OCI-LY3 (cell line): Measurements from ENCODE around the gene RAD51B.
"Not testable (repeated sequence)": the region's sequence is repeated elsewhere in the genome, so short reads cannot be mapped to it uniquely, and the experiment has no call there.

ENCODE experiments used
- H2AFZ ChIP-seq: fragments of 200-600, 300-600 bp; shearing (Covaris generic); 2 replicates; pipeline ENCODE4 v1.6.0; 2014; ENCODE audit warnings: antibody characterized with exemption, low read depth, low read length
- H3K27ac ChIP-seq: fragments of 200-600, 300-600 bp; sonication (generic); 2 replicates; pipeline ENCODE4 v1.5.1; 2014; ENCODE audit warnings: mild to moderate bottlenecking, low read length, moderate library complexity, mixed read lengths
- H3K27me3 ChIP-seq: fragments of 200-600, 300-600 bp; sonication (generic); 2 replicates; pipeline ENCODE4 v1.6.1; 2014; ENCODE audit warnings: low read depth, low read length, mixed read lengths
- H3K36me3 ChIP-seq: fragments of 200-600, 300-600 bp; sonication (generic); replicated peaks from 2 replicates; pipeline ENCODE3; 2014; ENCODE audit warnings: low read depth, low read length, mixed read lengths
- H3K4me1 ChIP-seq: fragments of 300-600, 200-600 bp; sonication (generic); 2 replicates; pipeline ENCODE4 v1.6.1; 2014; ENCODE audit warnings: low read length, mixed read lengths
- H3K4me2 ChIP-seq: fragments of 200-600, 300-600 bp; sonication (generic); 2 replicates; pipeline ENCODE4 v1.6.1; 2014; ENCODE audit warnings: low read length, mixed read lengths
- H3K4me3 ChIP-seq: fragments of 300-600, 200-600 bp; sonication (generic); 2 replicates; pipeline ENCODE4 v1.5.1; 2014; ENCODE audit warnings: antibody characterized with exemption, mild to moderate bottlenecking, low read length, moderate library complexity
- H3K79me2 ChIP-seq: fragments of 300-600, 200-600 bp; shearing (Covaris generic); 2 replicates; pipeline ENCODE4 v1.6.1; 2014; ENCODE audit warnings: mild to moderate bottlenecking, low read length, mixed read lengths
- H3K9ac ChIP-seq: fragments of 300-600, 200-600 bp; shearing (Covaris generic); 2 replicates; pipeline ENCODE4 v1.6.0; 2014; ENCODE audit warnings: mild to moderate bottlenecking, low read length, moderate library complexity
- H3K9me3 ChIP-seq: fragments of 200-600, 300-600 bp; shearing (Covaris generic); 2 replicates; pipeline ENCODE4 v1.6.1; 2014; ENCODE audit warnings: low read length, mixed read lengths; ENCODE audit not compliant: insufficient read depth
- H4K20me1 ChIP-seq: fragments of 200-600, 300-600 bp; sonication (generic); 2 replicates; pipeline ENCODE4 v1.6.1; 2016; ENCODE audit warnings: low read length, mixed read lengths; ENCODE audit not compliant: insufficient read depth
- CTCF ChIP-seq: fragments of 200-600, 300-600 bp; sonication (generic); IDR thresholded peaks from 2 replicates; pipeline ENCODE4 v1.5.1; 2014; ENCODE audit warnings: antibody characterized with exemption, low read length, low read depth
- EZH2phosphoT487 ChIP-seq: fragments of 200-600 bp; shearing (Covaris generic); IDR thresholded peaks from 2 replicates; pipeline ENCODE4 v1.6.1; 2018; ENCODE audit warnings: antibody characterized with exemption, mixed run types, low read depth

RAD51B gene

DNA sequence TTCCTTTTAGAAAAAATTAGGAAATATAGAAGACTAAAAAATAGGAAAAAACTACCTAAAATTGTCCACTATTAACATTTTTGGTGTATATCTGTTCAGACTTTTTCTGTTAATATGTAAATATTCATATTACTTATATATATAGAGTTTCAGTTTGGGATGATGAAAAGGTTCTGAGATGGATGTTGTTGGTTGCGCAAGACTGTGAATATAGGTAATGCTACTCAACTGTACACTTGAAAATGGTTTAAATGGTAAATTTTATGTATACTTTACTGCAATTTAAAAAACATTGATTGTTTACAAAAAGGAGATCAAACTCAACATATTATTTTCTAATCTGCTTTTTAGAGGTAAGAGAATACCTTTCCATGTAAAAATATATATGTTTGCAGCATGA, 200.9 kb downstream of the RAD51B start:
- H3K4me1 ChIP-seq: peaks cover 8% of the 10 kb centered on the region
- no peak overlapping the region for H3K27ac ChIP-seq
- H3K27me3 ChIP-seq: no peaks in the 10 kb centered on the region
- H3K9me3 ChIP-seq: no peaks in the 10 kb centered on the region
- no peaks in the 10 kb centered on the region for H4K20me1 ChIP-seq
- H3K9ac ChIP-seq: no peak overlapping the region
- TF ChIP-seq EZH2phosphoT487 (no peak), CTCF (no peak)
- H3K79me2 ChIP-seq: no peaks in the 10 kb centered on the region
- H3K4me3 ChIP-seq: no peak overlapping the region
- H2AFZ ChIP-seq: no peak overlapping the region
- no peak overlapping the region for H3K4me2 ChIP-seq
- H3K36me3 ChIP-seq: no peaks in the 10 kb centered on the region

- no peaks in the 10 kb centered on the region for H3K79me2 ChIP-seq
- no peak overlapping the region for H3K9ac ChIP-seq
- TF ChIP-seq CTCF (no peak), EZH2phosphoT487 (no peak)
- no peaks in the 10 kb centered on the region for H3K9me3 ChIP-seq
- no peaks in the 10 kb centered on the region for H4K20me1 ChIP-seq
- peaks cover 8% of the 10 kb centered on the region for H3K4me1 ChIP-seq
- H3K4me3 ChIP-seq: no peak overlapping the region
- H2AFZ ChIP-seq: no peak overlapping the region
- H3K36me3 ChIP-seq: no peaks in the 10 kb centered on the region
- no peak overlapping the region for H3K27ac ChIP-seq
- H3K27me3 ChIP-seq: no peaks in the 10 kb centered on the region
- H3K4me2 ChIP-seq: no peak overlapping the region
Measured at GRCh38 chr14:68020999-68021663, 201.6 kb downstream of the RAD51B start.

DNA sequence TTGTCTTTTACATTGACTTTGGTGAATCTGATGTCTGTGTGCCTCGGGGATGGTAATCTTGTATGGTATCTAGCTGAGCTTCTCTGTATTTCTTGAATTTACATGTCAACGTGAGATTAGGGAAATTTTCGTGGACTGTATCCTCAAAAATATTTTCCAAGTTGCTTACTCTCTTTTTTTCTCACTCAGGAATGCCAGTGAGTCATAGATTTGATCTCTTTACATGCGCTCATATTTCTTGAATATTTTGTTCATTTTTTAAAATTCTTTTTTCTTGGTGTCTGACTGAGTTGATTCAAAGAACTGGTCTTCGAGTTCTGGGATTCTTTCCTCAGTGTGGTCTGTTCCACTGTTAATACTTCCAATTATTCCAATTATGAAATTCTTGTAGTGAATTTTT, 207.7 kb downstream of the RAD51B start:
- no peaks in the 10 kb centered on the region for H3K9me3 ChIP-seq
- no peaks in the 10 kb centered on the region for H3K4me1 ChIP-seq
- H3K4me3 ChIP-seq: no peak overlapping the region
- H3K27me3 ChIP-seq: no peaks in the 10 kb centered on the region
- no peak overlapping the region for H3K4me2 ChIP-seq
- H4K20me1 ChIP-seq: no peaks in the 10 kb centered on the region
- no peak overlapping the region for H3K9ac ChIP-seq
- H3K36me3 ChIP-seq: no peaks in the 10 kb centered on the region
- TF ChIP-seq CTCF (no peak), EZH2phosphoT487 (no peak)
- no peak overlapping the region for H2AFZ ChIP-seq
- H3K27ac ChIP-seq: no peak overlapping the region
- no peaks in the 10 kb centered on the region for H3K79me2 ChIP-seq

DNA sequence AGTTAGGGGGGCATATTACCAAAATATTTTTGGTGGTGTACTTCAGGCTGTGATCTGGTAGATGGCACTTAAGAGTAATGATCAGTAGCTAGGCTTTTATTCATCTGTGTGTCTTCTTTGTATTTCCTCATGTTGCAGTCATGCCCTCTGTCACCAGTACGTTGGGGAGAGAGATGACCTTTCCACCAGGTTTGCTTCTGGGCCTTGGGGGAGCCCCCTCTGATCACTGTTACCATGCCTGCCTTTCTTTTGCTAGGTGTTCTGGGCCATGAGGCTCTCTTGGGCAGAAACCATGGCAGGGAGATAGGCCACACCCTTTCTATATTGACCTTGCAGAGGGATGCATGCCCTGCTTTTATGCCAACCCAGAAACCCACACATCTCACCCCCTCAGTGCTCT, 208.5 kb downstream of the RAD51B start:
- Histone ChIP-seq H3K9ac (no peak overlapping the region), H3K4me2 (no peak overlapping the region), H3K27me3 (no peaks in the 10 kb centered on the region), H3K4me1 (no peaks in the 10 kb centered on the region), H2AFZ (no peak overlapping the region), H3K79me2 (no peaks in the 10 kb centered on the region), H3K27ac (no peak overlapping the region), H3K4me3 (no peak overlapping the region), H4K20me1 (no peaks in the 10 kb centered on the region), H3K36me3 (no peaks in the 10 kb centered on the region), H3K9me3 (no peaks in the 10 kb centered on the region)
- TF ChIP-seq EZH2phosphoT487 (no peak), CTCF (no peak)

- not testable (repeated sequence) for H2AFZ ChIP-seq, H3K4me2 ChIP-seq, H3K4me3 ChIP-seq, H3K79me2 ChIP-seq, H3K9ac ChIP-seq, H3K4me1 ChIP-seq, H3K36me3 ChIP-seq, H3K27ac ChIP-seq, H3K9me3 ChIP-seq, H4K20me1 ChIP-seq, H3K27me3 ChIP-seq
Measured at GRCh38 chr14:68031011-68031410, 211.4 kb downstream of the RAD51B start.
